Astrocyte (in vitro differentiated cells and primary cell): ENCODE measurements around the gene AGA. TPM values are rescaled to one million over a fixed set of nuclear protein-coding genes. Genes with fewer than 3 reads are reported as not detected.

ENCODE experiments used
- DNase-seq: peaks from one replicate; pipeline ENCODE4 v3.0.0-alpha.2; 2010; ENCODE audit warnings: low read depth
- FAIRE-seq: peaks from 2 replicates; lab custom pipeline; 2011; peaks lifted over from hg19 to GRCh38; lab: Jason Lieb, UNC
- H2AFZ ChIP-seq: 2 replicates; pipeline ENCODE4 v1.6.0; 2012; ENCODE audit warnings: low read depth, low read length, inconsistent platforms
- H3K27ac ChIP-seq: 2 replicates; pipeline ENCODE4 v1.5.1; 2011; ENCODE audit warnings: low read depth, low read length, inconsistent platforms
- H3K27me3 ChIP-seq: 2 replicates; pipeline ENCODE4 v1.6.0; 2011; ENCODE audit warnings: low read length, inconsistent platforms; ENCODE audit not compliant: insufficient read depth
- H3K36me3 ChIP-seq: 2 replicates; pipeline ENCODE4 v1.5.1; 2011; ENCODE audit warnings: low read length, inconsistent platforms; ENCODE audit not compliant: insufficient read depth
- H3K4me1 ChIP-seq: 2 replicates; pipeline ENCODE4 v1.5.1; 2011; ENCODE audit warnings: low read length, inconsistent platforms; ENCODE audit not compliant: insufficient read depth
- H3K4me2 ChIP-seq: 2 replicates; pipeline ENCODE4 v1.6.0; 2012; ENCODE audit warnings: low read length, inconsistent platforms
- H3K4me3 ChIP-seq: 2 replicates; pipeline ENCODE4 v1.5.1; 2011; ENCODE audit warnings: low read depth, mild to moderate bottlenecking, low read length, inconsistent platforms; ENCODE audit not compliant: insufficient read depth
- H3K79me2 ChIP-seq: 2 replicates; pipeline ENCODE4 v1.6.0; 2012; ENCODE audit warnings: mild to moderate bottlenecking, low read length, inconsistent platforms; ENCODE audit not compliant: insufficient read depth
- H3K9ac ChIP-seq: 2 replicates; pipeline ENCODE4 v1.6.0; 2012; ENCODE audit warnings: mild to moderate bottlenecking, low read length, inconsistent platforms
- H3K9me3 ChIP-seq: 2 replicates; pipeline ENCODE4 v1.5.1; 2012; ENCODE audit warnings: low read depth, mild to moderate bottlenecking, low read length, inconsistent platforms; ENCODE audit not compliant: insufficient read depth
- H4K20me1 ChIP-seq: 2 replicates; pipeline ENCODE4 v1.6.0; 2012; ENCODE audit warnings: low read length, inconsistent platforms; ENCODE audit not compliant: insufficient read depth
- H3K27ac Mint-ChIP-seq: one replicate; pipeline ENCODE4 v1.8.0; 2021; ENCODE audit warnings: mild to moderate bottlenecking, mixed read lengths; ENCODE audit not compliant: unreplicated experiment
- H3K27me3 Mint-ChIP-seq: one replicate; pipeline ENCODE4 v1.8.0; 2021; ENCODE audit warnings: low read depth, mixed read lengths; ENCODE audit not compliant: unreplicated experiment
- H3K36me3 Mint-ChIP-seq: one replicate; pipeline ENCODE4 v1.8.0; 2021; ENCODE audit warnings: low read depth, mixed read lengths; ENCODE audit not compliant: unreplicated experiment
- H3K4me1 Mint-ChIP-seq: one replicate; pipeline ENCODE4 v1.8.0; 2021; ENCODE audit warnings: low read depth, mixed read lengths; ENCODE audit not compliant: unreplicated experiment
- H3K4me3 Mint-ChIP-seq: one replicate; pipeline ENCODE4 v1.8.0; 2021; ENCODE audit warnings: mild to moderate bottlenecking, moderate library complexity, mixed read lengths; ENCODE audit not compliant: unreplicated experiment
- H3K9me3 Mint-ChIP-seq: one replicate; pipeline ENCODE4 v1.8.0; 2021; ENCODE audit warnings: mild to moderate bottlenecking, mixed read lengths; ENCODE audit not compliant: unreplicated experiment
- EZH2 ChIP-seq: IDR thresholded peaks from 2 replicates; pipeline ENCODE4 v1.6.1; 2012; ENCODE audit warnings: mild to moderate bottlenecking, low read length, inconsistent platforms; ENCODE audit not compliant: insufficient read depth
- total RNA-seq: library from RNA; stranded (reverse); gene quantifications from 2 replicates; pipeline ENCODE4 v1.2.1, GENCODE V29; 2021
- TF ChIP-seq, protein P1 (sequence below): IDR thresholded peaks from 2 replicates; pipeline ENCODE4 v1.5.1; 2011; ENCODE audit warnings: low read depth, mild to moderate bottlenecking, inconsistent platforms, low read length, moderate library complexity; ENCODE audit not compliant: insufficient read depth

Gene AGA
- total RNA-seq, 1 donor from 2014 or later = 15.1 TPM

DNA sequence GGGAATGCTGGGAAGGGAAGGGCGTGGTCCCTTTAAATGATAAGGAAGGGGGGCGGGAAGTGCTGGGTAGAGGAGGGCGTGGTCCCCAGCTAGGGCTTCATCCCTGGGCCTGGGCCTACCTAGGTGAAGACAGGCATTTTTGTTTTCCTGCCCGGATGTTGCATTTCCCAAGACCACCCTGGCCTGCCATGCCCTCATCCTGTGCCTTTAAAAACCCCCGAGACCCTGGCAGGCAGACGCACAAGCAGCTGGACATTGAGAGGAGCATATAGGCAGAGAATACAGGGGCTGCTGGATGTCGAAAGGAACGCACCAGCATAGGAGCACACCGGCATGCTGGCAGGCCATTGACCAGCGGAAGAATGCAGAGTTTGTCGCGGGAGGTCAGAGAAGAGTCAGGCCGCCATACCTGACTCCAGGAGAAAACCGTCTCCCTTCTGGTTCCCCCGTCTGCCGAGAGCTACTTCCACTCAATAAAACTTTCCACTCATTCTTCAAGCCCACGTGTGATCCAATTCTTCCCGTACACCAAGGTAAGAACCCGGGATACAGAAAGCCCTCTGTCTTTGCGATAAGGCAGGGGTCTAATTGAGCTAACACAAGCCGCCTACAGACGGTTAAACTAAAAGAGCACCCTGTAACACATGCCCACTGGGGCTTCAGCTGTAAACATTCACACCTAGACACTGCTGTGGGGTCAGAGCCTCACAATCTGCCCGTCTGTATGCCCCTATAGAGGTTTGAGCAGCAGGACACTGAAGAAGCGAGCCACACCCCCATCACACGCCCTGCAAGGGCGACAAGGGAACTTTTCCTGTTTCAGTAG lies 2.9 kb upstream of the AGA start:
- Histone ChIP-seq H4K20me1 (no peaks in the 10 kb centered on the region), H3K79me2 (no peaks in the 10 kb centered on the region), H3K4me3 (no peak overlapping the region), H3K27me3 (no peaks in the 10 kb centered on the region), H3K9ac (no peak overlapping the region), H3K4me2 (no peak overlapping the region), H3K36me3 (no peaks in the 10 kb centered on the region), H2AFZ (no peak overlapping the region), H3K4me1 (peaks cover 12% of the 10 kb centered on the region), H3K27ac (no peak overlapping the region), H3K9me3 (no peaks in the 10 kb centered on the region)
- TF ChIP-seq, protein P1, sequence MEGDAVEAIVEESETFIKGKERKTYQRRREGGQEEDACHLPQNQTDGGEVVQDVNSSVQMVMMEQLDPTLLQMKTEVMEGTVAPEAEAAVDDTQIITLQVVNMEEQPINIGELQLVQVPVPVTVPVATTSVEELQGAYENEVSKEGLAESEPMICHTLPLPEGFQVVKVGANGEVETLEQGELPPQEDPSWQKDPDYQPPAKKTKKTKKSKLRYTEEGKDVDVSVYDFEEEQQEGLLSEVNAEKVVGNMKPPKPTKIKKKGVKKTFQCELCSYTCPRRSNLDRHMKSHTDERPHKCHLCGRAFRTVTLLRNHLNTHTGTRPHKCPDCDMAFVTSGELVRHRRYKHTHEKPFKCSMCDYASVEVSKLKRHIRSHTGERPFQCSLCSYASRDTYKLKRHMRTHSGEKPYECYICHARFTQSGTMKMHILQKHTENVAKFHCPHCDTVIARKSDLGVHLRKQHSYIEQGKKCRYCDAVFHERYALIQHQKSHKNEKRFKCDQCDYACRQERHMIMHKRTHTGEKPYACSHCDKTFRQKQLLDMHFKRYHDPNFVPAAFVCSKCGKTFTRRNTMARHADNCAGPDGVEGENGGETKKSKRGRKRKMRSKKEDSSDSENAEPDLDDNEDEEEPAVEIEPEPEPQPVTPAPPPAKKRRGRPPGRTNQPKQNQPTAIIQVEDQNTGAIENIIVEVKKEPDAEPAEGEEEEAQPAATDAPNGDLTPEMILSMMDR = no peak
- TF ChIP-seq EZH2 = no peak
- FAIRE-seq = no peak
- Mint-ChIP-seq H3K4me1 (peaks cover 21% of the 10 kb centered on the region), H3K27ac (peak overlapping the region; percentile 28), H3K4me3 (peak overlapping the region; percentile 80), H3K9me3 (no peaks in the 10 kb centered on the region), H3K27me3 (no peaks in the 10 kb centered on the region), H3K36me3 (no peaks in the 10 kb centered on the region)
- no peak for DNase-seq

DNA sequence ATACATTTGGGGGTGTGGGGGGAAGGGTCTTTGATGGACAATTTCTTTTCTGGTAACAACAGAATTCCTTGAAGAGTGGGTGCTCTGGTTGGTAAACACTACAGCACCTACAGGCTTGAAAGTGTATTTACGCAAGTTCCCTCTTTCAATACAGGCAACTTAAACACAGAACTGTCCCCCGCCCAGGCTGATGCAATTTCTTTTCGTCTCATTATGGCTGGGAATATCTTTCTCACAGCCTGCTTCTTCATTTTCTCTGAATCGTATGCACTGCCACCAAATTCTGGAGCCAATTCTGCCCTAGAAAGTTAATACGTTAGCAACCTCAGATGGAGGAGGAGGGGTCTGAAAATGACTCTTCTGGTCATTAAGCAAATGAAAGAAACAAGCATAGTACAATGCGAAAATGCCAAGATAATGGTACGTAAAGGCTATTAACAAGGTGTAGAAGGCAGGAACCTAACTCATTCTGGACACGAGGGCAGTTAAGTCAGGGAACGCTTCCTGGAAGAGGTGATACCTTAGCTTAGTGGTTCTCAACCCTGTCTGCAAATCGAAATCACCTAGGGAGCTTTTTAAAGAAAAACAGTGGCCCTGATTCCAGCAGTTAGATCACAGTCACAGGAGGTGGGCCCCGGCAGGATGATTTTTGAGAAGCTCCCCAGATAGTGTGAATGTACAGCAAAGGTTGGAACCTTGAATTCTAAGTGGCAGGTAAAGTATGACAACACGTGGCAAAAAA lies 1.0 kb downstream of the AGA start:
- peak overlapping the region; percentile 73 for H3K27ac Mint-ChIP-seq
- H3K9me3 Mint-ChIP-seq = no peaks in the 10 kb centered on the region
- Histone ChIP-seq H3K27ac (peak overlapping the region; percentile 92), H3K4me1 (peaks cover 12% of the 10 kb centered on the region), H3K27me3 (no peaks in the 10 kb centered on the region), H3K9ac (peak overlapping the region; percentile 87), H3K36me3 (no peaks in the 10 kb centered on the region), H2AFZ (peak overlapping the region; percentile 88), H3K4me3 (peak overlapping the region; percentile 77), H3K9me3 (no peaks in the 10 kb centered on the region), H3K79me2 (no peaks in the 10 kb centered on the region), H4K20me1 (no peaks in the 10 kb centered on the region), H3K4me2 (peak overlapping the region; percentile 92)
- FAIRE-seq (no peak), DNase-seq (peak; percentile 26)
- TF ChIP-seq, protein P1 = no peak
- no peak for TF ChIP-seq EZH2
- peak overlapping the region; percentile 86 for H3K4me3 Mint-ChIP-seq
- peaks cover 14% of the 10 kb centered on the region for H3K4me1 Mint-ChIP-seq
- H3K36me3 Mint-ChIP-seq = no peaks in the 10 kb centered on the region
- no peaks in the 10 kb centered on the region for H3K27me3 Mint-ChIP-seq
